HEK293 (cell line): ENCODE data around the gene IFT27.

Source experiments
- ATF2 ChIP-seq: fragments of 450-650 bp; formaldehyde crosslinking; IDR thresholded peaks from 2 replicates; pipeline ENCODE4 v1.5.1; 2016; ENCODE audit warnings: missing biosample characterization, missing genetic modification characterization, low read depth
- ZNF362 ChIP-seq: fragments of 450-650 bp; formaldehyde crosslinking; IDR thresholded peaks from 2 replicates; pipeline ENCODE4 v1.5.1; 2016; ENCODE audit warnings: missing biosample characterization, missing genetic modification characterization
- ZSCAN18 ChIP-seq: fragments of 450-650 bp; formaldehyde crosslinking; IDR thresholded peaks from 2 replicates; pipeline ENCODE4 v1.5.1; 2016; ENCODE audit warnings: missing biosample characterization, missing genetic modification characterization

GRCh38 chr22:36809351-36809750, 33.4 kb upstream of the IFT27 start:
- TF ChIP-seq ZNF362 (tag by site-specific recombination) = no peak
- TF ChIP-seq ATF2 (tag by site-specific recombination) = no peak
- TF ChIP-seq ZSCAN18 = no peak
